GM19438 (cell line): ENCODE data around the gene RANBP10.
"Not testable (repeated sequence)": the region's sequence is repeated elsewhere in the genome, so short reads cannot be mapped to it uniquely, and the experiment has no call there.

Experiments
- ATAC-seq: cut with Tn5 transposase; IDR thresholded peaks from one replicate; pipeline ENCODE4 v1.9.1; 2021; ENCODE audit warnings: low read depth; ENCODE audit not compliant: unreplicated experiment

The RANBP10 gene

GRCh38 chr16:67781565-67781921 is 24.8 kb downstream of the RANBP10 start:
- ATAC-seq, result no peak

- no peak for ATAC-seq
These were observed 25.4 kb downstream of the RANBP10 start for GRCh38 chr16:67780847-67781564.

GRCh38 chr16:67779256-67780014 is 26.9 kb downstream of the RANBP10 start:
- ATAC-seq, result no peak

- no peak for ATAC-seq
These were observed 31.1 kb downstream of the RANBP10 start for GRCh38 chr16:67775273-67775672.

- ATAC-seq, result no peak
These were observed 31.9 kb downstream of the RANBP10 start for GRCh38 chr16:67774457-67774853.

- no peak for ATAC-seq
These were observed 32.5 kb downstream of the RANBP10 start for GRCh38 chr16:67773569-67774456.

- no peak for ATAC-seq
These were observed 33.3 kb downstream of the RANBP10 start for GRCh38 chr16:67773099-67773498.

GRCh38 chr16:67770346-67770991 is 35.9 kb downstream of the RANBP10 start:
- no peak for ATAC-seq

GRCh38 chr16:67767953-67768352 is 38.4 kb downstream of the RANBP10 start:
- no peak for ATAC-seq

- ATAC-seq, result no peak
These were observed 40.1 kb downstream of the RANBP10 start for GRCh38 chr16:67766291-67766690.

- no peak for ATAC-seq
These were observed 42.1 kb downstream of the RANBP10 start for GRCh38 chr16:67764158-67764667.

- ATAC-seq, result no peak
These were observed 43.3 kb downstream of the RANBP10 start for GRCh38 chr16:67763066-67763465.

- ATAC-seq, result no peak
These were observed 44.0 kb downstream of the RANBP10 start for GRCh38 chr16:67762385-67762784.

- no peak for ATAC-seq
These were observed 44.4 kb downstream of the RANBP10 start for GRCh38 chr16:67761924-67762323.

GRCh38 chr16:67760956-67761230 is 45.5 kb downstream of the RANBP10 start:
- ATAC-seq, result no peak

- no peak for ATAC-seq
These were observed 46.0 kb downstream of the RANBP10 start for GRCh38 chr16:67760206-67760955.

- no peak for ATAC-seq
These were observed 47.4 kb downstream of the RANBP10 start for GRCh38 chr16:67758966-67759365.

- no peak for ATAC-seq
These were observed 48.4 kb downstream of the RANBP10 start for GRCh38 chr16:67758006-67758405.

GRCh38 chr16:67752641-67753040 is 53.7 kb downstream of the RANBP10 start:
- no peak for ATAC-seq

GRCh38 chr16:67751331-67751730 is 55.0 kb downstream of the RANBP10 start:
- ATAC-seq, result not testable (repeated sequence)
